Neural crest cell (in vitro differentiated cells): ENCODE data around the gene SLC38A6. TPM values are rescaled to one million over a fixed set of nuclear protein-coding genes. Genes with fewer than 3 reads are reported as not detected.

Experiments used
- DNase-seq: peaks from one replicate; pipeline ENCODE4 v3.0.0; 2021; ENCODE audit warnings: low read depth, mixed read lengths, low spot score
- H3K27ac Mint-ChIP-seq: one replicate; pipeline ENCODE4 v1.8.0; 2021; ENCODE audit warnings: mild to moderate bottlenecking, mixed read lengths; ENCODE audit not compliant: unreplicated experiment
- H3K27me3 Mint-ChIP-seq: 2 replicates; pipeline ENCODE4 v1.8.0; 2021; ENCODE audit warnings: low read depth, mild to moderate bottlenecking, mixed read lengths
- H3K36me3 Mint-ChIP-seq: 2 replicates; pipeline ENCODE4 v1.8.0; 2021; ENCODE audit warnings: low read depth, mild to moderate bottlenecking, mixed read lengths
- H3K4me1 Mint-ChIP-seq: 2 replicates; pipeline ENCODE4 v1.8.0; 2021; ENCODE audit warnings: mixed read lengths
- H3K4me3 Mint-ChIP-seq: one replicate; pipeline ENCODE4 v1.8.0; 2021; ENCODE audit warnings: mild to moderate bottlenecking, mixed read lengths
- H3K9me3 Mint-ChIP-seq: 2 replicates; pipeline ENCODE4 v1.8.0; 2021; ENCODE audit warnings: mixed read lengths
- CTCF ChIP-seq: fragments of 200-600 bp; sonication (generic); conservative IDR thresholded peaks from 2 replicates; pipeline ENCODE4 v1.5.0; 2021; ENCODE audit warnings: antibody characterized with exemption, mild to moderate bottlenecking
- long read RNA-seq: library from polyadenylated mRNA; unstranded; transcript quantifications from one replicate; pipeline ENCODE4 v2.0.0, GENCODE V29; 2020
- total RNA-seq: library from RNA; stranded (reverse); gene quantifications from 2 replicates; pipeline ENCODE4 v1.2.1, GENCODE V29; 2021

Gene SLC38A6
- 13.2 and 14.5 TPM in 2 replicates for total RNA-seq
- long read RNA-seq, transcript SLC38A6-201 (16 exons, 1,688 nt), result major isoform, 8 of 21 reads
- long read RNA-seq, partial matches to known transcripts, result 0 of 21 reads
- long read RNA-seq, other reads (novel, unspliced or antisense), result 13 of 21 reads

- no peaks in the 10 kb centered on the region for H3K27me3 Mint-ChIP-seq
- peaks cover 15% of the 10 kb centered on the region for H3K4me1 Mint-ChIP-seq
- no peaks in the 10 kb centered on the region for H3K9me3 Mint-ChIP-seq
- TF ChIP-seq CTCF, result no peak
- no peaks in the 10 kb centered on the region for H3K36me3 Mint-ChIP-seq
- H3K27ac Mint-ChIP-seq, result no peak within 1 kb of the TSS
- DNase-seq, result peak; percentile 81
- no peak within 1 kb of the TSS for H3K4me3 Mint-ChIP-seq
Observed at GRCh38 chr14:60980811-60981632, at the start of gene SLC38A6, which contains the start of gene TRMT5. SLC38A6 (plus strand) TSS chr14:60981245; CDS start chr14:60981278, 33 bp downstream. TRMT5 (minus strand) TSS chr14:60981079; CDS start chr14:60980973, 106 bp downstream.

DNA sequence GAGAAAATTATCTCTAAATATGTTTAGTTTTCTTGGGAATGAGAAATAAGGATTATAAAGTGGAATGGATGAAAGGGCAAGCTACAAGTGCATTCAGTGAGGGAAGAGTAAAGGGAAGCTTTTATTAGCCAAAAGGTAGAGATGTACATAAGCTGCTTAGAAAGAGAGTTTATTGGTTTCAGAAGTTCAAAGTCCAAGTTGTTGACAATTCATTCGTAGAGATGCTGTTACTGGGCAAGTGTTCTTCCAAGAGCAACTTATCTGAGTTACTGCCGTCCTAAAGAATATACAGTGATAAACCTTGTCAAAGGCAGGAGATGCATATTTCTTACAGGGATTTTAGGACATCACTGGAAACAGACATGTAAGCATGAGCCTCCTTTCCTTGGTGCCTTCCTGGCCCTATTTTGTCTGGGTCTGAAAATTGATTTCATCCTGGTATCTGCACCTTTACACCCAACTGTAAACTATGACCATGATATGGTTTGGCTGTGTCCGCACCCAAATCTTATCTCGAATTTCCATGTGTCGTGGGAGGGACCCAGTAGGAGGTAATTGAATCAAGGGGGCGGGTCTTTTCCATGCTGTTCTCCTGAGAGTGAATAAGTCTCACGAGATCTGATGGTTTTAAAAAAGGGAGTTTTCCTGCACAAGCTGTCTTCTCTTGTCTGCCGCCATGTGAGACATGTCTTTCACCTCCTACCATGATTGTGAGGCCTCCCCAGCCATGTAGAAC, 47.0 kb upstream of the SLC38A6 start:
- no peaks in the 10 kb centered on the region for H3K27me3 Mint-ChIP-seq
- H3K4me1 Mint-ChIP-seq, result peaks cover 15% of the 10 kb centered on the region
- H3K27ac Mint-ChIP-seq, result no peak overlapping the region
- no peak overlapping the region for H3K4me3 Mint-ChIP-seq
- DNase-seq, result no peak
- peaks cover 8% of the 10 kb centered on the region for H3K36me3 Mint-ChIP-seq
- no peaks in the 10 kb centered on the region for H3K9me3 Mint-ChIP-seq
- no peak for TF ChIP-seq CTCF

DNA sequence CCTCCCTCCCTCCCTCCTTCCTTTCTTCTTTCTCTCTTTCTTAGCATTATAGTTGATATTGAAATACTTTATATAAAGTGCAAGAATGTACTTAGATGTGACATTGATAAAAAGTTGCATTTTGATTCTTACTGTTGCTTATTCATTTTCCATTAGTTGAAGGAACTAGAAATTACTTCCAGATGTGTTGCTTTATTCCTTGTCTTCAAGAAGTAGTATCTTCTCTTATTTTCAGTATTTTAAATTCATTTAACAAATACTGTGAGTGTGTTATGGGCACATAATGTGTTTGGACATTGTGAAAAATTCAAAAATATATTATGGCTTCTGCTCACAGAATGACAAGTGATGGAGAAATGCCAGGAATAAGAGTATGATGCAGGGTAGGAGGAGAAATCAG, 45.7 kb upstream of the SLC38A6 start:
- no peaks in the 10 kb centered on the region for H3K27me3 Mint-ChIP-seq
- H3K36me3 Mint-ChIP-seq, result peaks cover 8% of the 10 kb centered on the region

DNA sequence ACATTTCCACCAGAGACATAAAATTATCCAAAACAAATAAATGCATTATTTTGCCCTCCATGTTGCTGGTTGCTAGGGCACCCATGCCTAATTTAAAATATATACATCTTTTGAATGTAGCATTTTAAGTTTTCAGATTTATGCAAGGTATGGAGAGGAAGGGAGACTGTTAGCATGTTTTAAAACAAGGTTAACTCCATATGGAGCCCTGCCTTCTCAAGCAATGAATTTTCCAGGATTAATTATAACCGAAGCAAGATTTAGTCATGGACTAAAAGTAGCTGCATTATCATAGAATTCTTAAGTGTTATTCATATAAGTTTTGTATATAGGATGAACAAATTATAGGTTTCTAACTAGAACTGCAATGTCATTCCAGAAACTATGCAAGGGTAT, 37.4 kb upstream of the SLC38A6 start:
- no peak overlapping the region for H3K4me3 Mint-ChIP-seq
- H3K9me3 Mint-ChIP-seq, result no peaks in the 10 kb centered on the region
- H3K27ac Mint-ChIP-seq, result no peak overlapping the region
- no peaks in the 10 kb centered on the region for H3K27me3 Mint-ChIP-seq
- peaks cover 11% of the 10 kb centered on the region for H3K4me1 Mint-ChIP-seq
- DNase-seq, result no peak
- no peak for TF ChIP-seq CTCF
- peaks cover 6% of the 10 kb centered on the region for H3K36me3 Mint-ChIP-seq

More for the DNA sequence above, 45.7 kb upstream of the SLC38A6 start:
- Mint-ChIP-seq H3K4me3 (no peak overlapping the region), H3K9me3 (no peaks in the 10 kb centered on the region), H3K4me1 (peaks cover 12% of the 10 kb centered on the region), H3K27ac (no peak overlapping the region)
- no peak for TF ChIP-seq CTCF
- DNase-seq, result no peak

- H3K27me3 Mint-ChIP-seq, result no peaks in the 10 kb centered on the region
- H3K27ac Mint-ChIP-seq, result no peak overlapping the region
- H3K4me1 Mint-ChIP-seq, result peaks cover 11% of the 10 kb centered on the region
- no peaks in the 10 kb centered on the region for H3K9me3 Mint-ChIP-seq
- peaks cover 2% of the 10 kb centered on the region for H3K36me3 Mint-ChIP-seq
- no peak for DNase-seq
- H3K4me3 Mint-ChIP-seq, result peak overlapping the region; percentile 16
- no peak for TF ChIP-seq CTCF
Observed at GRCh38 chr14:60944204-60944603, 36.8 kb upstream of the SLC38A6 start.
